ENCODE results near the gene CR1L.
"Not testable (repeated sequence)": the region's sequence is repeated elsewhere in the genome, so short reads cannot be mapped to it uniquely, and the experiment has no call there.

The CR1L gene

DNA sequence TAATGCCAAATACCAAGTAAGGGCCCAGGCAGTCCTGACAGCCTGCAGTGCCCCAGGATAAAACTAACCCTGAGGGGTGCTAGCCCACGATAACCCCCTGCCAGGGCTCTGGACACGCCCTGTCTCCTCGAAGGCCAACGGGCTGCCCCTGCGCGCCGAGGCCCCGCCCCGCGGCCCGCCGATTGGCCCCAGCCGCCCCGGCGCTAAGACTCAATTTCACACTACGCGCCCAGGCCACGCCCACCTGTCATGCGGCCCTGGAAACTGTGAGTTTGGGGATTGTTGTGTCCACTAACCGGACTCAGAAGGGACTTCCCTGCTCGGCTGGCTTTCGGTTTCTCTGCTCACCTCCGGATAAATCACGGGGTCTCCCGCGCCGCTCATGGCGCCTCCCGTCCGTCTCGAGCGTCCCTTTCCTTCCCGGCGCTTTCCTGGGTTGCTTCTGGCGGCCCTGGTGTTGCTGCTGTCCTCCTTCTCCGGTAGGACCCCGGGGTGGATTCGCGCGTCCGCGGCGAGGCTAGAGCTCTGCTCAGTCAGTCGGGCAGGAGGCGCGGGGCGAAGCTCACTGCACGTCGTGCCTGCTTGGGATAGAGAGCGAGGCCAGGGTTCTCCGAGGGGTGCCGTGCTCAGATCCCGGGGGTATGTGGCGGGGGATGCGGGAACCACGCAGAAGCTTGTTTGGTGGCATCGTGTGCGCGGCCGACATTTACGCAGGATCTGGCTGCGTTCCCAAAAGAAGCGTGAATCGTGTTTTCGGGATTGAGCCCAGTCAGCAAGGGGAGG, at the start of gene CR1L:
TSS of gene CR1L (plus strand) at position 282 of the 783 bp plus-strand sequence. CDS start at position 383, 101 bp downstream.
- peak; percentile 28 to 35 for DNase-seq (ENCODE audit: low read depth in 2 of 2)

DNA sequence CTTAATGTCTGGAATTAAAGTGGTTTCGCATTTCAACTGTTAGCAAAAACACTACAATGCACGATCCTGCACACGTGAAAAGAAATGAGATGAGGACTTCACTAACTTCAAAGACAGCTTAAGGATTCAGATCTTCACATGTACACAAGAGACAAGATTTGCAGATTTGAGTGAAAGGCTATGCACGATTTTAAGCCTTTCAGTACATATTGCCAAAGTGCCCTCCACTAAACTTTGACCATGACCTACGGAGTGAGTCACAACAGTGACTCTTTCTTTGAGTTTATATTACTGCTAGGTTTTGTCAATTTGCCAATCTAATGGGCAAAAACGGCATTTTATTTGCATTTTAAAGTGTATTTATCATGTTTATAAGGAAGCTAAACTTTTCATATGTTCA, 41.2 kb upstream of the CR1L start:
- no peak for DNase-seq (ENCODE audit: low read depth in 2 of 2)

DNA sequence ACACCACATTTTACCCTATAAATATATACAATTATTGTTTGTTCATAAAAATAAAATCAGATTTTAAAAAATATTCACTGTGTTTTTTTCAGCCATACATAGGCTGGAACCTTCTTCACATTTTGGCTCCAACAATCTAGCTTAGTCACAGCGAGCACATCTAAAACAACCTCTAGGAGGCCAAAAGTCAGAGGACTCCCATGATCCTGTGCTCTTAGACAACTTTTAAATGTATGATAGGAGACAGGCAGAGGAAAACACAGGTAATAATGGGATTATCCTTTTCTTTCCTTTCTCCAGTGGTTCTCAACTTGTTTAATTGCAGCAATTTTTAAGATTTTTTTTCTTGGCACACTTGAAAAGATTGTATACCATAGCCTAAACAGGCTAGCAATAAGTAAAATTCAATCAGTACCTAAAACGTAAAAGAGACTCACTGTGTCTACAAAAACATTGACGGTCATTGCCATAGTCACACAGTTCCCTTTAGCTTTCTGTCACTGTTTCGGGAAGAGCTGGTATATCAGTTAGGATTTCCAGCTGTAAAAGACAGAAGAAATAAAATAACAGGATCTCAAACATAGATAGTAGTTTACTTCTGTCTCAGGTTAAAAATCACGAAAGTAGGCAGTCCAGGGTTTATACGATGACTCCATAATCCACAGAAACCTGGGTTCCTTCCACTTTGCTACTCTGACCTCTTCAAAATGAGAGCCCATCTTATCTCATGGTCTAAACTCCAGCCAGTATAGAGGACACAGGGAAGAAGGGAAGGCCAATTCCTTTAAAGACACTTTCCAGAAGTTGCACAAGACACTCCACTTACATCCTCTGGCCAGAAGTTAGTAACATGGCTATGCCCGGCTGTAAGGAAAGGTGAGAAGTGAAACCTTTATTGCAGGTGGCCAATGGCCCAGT, 39.2 kb upstream of the CR1L start:
- DNase-seq (ENCODE audit: low read depth in 2 of 2), result no peak

DNA sequence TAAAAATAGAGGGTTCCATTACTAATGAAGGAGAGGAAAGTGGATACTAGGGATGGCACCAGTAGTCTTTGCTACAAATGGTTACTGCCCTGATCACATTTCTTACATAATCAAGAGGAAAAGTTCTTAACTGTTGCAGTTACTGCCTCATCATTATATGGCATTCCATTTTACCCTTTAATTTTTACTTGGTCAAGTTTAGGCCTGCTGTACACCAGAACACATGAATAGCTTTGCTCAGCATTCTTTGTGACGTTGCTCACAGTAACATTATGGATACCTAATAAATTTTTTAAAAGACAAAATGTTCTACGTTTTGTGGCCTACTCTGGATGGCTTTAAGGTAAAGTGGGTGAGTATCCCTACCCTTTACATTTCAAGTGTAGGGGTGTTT, 38.6 kb upstream of the CR1L start:
- no peak for DNase-seq (ENCODE audit: low read depth in 2 of 2)

DNA sequence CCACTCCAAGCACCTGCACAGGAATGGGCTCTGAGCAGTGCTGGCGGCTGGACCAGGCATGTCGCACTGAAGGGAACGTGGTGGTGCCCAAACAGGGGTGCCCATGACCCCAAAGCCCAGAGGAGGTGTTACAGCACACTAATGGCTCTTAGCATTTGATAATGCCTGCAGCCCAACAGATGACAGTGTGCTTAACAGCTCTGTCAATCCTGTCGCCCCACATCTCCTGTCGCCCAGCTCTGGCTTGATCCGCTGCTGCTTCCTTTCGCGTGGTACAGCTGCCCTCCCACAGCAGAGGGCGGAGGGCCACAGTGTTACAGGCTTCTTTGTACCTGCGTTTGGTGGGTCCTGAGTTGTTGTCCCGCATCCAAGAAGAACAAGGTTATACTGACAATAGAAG, 32.2 kb upstream of the CR1L start:
- no peak for DNase-seq (ENCODE audit: low read depth in 2 of 2)

DNA sequence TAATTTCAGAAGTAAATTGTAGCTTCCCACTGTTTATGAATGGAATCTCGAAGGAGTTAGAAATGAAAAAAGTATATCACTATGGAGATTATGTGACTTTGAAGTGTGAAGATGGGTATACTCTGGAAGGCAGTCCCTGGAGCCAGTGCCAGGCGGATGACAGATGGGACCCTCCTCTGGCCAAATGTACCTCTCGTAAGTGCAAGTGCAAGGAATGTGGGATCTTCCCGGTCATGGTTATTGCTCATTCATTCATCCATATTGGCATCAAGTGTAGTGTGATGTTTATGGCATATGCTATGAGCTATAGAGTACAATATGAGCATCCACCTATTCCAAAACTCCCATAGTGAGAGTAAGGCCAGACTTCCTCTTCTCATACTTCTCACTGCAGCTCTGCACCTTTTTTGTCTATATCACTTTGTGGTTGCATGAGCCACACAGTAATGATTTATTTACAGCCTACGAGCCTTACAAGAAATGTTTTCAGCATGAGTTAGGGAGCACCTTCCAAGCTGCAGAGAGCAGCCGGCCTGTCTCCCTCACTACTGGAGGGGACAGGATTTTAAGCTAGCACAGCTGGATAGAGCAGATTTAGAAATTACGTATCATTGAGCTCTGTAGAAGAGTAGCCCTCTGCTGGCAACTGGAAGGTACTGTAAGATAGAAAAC, 24.9 kb upstream of the CR1L start:
- no peak for DNase-seq (ENCODE audit: low read depth in 2 of 2)

DNA sequence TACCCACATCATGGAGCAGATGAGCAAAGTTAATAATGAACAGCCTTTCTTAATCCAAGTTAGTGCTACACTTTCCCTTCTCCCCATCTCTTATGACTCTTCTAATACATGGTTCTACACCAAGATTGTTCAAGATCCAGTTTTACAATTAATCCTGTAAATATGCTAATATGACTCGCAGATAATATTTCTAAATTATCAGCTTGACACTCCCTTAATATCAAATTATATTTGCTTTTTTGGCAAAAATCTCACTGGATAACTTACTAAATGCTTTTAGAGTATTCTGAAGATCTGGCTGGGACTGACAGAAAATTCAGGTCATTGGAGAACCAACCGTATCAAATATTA, 24.4 kb upstream of the CR1L start:
- no peak for DNase-seq (ENCODE audit: low read depth in 2 of 2)

DNA sequence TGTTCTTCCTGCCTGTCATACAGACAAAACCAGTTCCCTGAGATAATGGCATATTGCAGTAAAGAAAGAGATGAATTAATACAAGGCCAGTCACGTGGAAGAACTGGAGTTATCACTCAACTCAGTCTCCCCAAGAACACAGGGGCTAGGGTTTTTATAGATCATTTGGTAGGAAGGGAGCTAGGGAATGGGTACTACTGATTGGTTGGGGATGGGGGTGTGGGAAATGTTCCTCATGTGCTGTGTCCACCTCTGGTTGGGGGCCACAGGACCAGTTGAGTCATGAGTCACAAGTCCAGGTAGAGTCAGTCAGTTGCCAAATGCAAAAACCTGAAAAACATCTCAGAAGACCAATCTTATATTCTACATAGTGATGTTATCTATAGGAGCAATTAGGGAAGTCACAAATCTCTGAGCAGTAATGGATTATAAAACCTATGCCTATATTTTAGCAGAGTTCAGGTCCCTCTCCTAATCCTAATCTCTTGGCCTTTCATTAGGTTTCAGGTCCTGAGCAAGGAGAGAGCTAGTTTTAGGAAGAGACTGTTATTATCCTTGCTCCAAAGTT, 19.3 kb upstream of the CR1L start:
- not testable (repeated sequence) for DNase-seq (ENCODE audit: low read depth in 2 of 2)

DNA sequence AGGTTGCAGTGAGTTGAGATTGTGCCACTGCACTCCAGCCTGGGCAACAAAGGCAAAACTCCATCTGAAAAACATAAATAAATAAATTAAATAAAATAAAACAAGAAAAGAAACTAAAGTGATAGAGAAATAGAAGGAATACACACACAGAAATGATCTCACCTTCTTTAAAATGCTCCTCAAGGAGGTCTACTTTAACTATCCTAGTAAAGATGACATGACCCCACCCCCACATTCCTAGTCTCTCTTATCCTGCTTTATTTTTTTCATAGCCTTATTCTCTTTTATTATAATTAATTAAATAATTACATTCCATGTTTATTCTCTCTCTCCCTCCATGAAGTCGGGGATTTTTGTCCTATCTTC, 18.0 kb upstream of the CR1L start:
- DNase-seq (ENCODE audit: low read depth in 2 of 2), result no peak

DNA sequence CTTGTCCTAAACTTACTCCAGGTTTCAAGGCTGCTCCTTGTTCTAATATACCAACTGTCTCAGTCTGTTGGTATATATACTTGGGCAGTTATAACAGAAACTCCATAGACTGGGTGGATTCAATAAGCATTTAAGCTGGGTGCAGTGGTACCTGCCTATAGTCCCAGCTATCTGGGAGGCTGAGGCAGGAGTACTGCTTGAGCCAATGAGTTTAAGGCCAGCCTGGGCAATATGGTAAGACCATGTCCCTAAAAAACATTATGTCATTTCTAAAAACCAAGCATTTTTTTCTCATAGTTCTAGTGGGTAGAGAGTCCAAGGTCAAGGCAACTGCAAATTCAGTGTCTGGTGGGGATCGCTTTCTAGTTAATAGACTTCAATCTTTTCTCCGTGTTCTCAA, 17.4 kb upstream of the CR1L start:
- DNase-seq (ENCODE audit: low read depth in 2 of 2), result no peak

DNA sequence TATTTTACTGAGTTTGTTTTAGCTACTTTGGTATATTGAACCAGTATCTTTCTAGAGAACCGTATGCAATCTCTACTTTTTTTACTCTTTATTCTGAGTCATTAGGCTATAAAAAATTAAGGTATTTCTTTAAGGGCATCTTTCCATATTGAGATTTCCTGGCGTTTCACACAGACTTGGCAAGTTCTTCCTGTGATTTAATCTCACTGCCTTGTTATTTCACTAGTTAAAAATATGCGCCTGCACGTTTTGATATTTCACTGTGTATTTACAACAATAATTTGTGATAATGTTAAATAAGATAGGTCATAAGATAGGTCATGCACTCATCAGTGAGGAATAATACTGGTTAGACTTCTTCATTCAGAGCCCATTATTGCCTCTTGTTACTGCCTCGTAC, 16.2 kb upstream of the CR1L start:
- no peak for DNase-seq (ENCODE audit: low read depth in 2 of 2)

DNA sequence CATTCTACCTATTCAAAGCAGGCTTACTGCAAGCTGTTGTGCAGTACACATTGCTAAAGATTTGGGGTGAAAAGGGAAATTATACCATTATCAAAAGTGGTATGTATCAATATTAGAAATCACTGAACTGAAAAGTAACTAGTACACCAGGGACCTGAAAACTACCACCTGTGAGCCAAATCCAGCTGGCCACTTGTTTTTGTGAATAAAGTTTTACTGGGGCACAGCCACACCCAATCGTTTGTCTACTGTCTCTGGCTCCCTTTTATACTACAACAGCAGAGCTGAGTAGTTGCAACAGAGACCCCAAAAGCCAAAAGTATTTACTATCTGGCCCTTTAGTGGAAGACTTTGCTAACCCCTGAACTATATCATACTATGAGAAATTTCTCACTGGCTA, 13.8 kb upstream of the CR1L start:
- no peak for DNase-seq (ENCODE audit: low read depth in 2 of 2)

DNA sequence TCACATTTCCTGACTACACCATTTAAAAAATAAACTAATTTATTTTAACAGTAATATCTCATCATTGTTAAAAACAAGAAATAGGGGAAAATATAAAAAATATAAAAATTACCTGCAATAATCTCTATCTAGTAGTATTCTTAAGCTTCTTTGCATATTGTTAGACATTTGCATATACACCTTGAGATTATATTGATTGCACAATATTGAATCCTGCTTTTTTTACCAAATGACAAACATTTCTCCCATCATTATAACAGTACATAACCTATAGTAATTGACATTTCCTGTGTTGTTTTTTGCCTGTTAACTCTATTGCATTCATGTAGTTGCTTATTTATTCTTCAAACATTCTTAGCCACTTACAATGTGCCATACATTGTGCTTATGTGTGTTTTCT, 11.7 kb upstream of the CR1L start:
- DNase-seq (ENCODE audit: low read depth in 2 of 2), result no peak

DNA sequence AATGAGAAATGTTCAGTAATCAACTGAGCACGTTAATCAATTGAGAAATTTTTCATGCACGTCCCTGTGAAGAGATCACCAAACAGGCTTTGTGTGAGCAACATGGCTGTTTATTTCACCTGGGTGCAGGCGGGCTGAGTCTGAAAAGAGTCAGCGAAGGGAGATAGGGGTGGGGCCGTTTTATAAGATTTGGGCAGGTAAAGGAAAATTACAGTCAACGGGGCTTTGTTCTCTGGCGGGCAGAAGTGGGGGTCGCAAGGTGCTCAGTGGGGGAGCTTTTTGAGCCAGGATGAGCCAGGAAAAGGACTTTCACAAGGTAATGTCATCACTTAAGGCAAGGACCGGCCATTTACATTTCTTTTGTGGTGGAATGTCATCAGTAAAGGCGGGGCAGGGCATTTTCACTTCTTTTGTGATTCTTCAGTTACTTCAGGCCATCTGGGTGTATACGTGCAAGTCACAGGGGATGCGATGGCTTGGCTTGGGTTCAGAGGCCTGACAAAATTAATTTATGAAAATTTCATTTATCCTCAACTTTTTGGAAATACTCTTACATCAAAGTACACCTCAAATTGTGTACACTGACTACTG, 11.1 kb upstream of the CR1L start:
- DNase-seq (ENCODE audit: low read depth in 2 of 2), result not testable (repeated sequence)

DNA sequence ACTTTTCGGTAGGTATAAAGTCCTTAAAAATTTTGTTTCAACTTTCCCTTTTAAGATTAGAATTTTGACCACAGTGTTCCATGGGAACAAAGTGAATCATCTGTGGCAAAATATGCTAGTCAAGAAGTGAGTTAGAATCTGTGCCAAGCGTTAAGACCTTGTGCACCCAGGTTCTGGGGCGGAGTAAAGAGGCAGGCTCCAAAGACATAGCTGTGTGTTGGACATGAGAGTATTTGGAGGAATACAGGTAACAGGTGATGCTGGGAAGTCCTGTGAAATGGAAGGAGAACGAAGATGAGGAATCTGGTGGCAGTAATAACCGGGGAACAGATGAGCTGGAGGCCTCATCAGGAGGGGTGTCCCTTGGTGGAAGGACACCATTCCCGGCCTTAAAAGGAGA, 10.6 kb upstream of the CR1L start:
- DNase-seq (ENCODE audit: low read depth in 2 of 2), result not testable (repeated sequence)

DNA sequence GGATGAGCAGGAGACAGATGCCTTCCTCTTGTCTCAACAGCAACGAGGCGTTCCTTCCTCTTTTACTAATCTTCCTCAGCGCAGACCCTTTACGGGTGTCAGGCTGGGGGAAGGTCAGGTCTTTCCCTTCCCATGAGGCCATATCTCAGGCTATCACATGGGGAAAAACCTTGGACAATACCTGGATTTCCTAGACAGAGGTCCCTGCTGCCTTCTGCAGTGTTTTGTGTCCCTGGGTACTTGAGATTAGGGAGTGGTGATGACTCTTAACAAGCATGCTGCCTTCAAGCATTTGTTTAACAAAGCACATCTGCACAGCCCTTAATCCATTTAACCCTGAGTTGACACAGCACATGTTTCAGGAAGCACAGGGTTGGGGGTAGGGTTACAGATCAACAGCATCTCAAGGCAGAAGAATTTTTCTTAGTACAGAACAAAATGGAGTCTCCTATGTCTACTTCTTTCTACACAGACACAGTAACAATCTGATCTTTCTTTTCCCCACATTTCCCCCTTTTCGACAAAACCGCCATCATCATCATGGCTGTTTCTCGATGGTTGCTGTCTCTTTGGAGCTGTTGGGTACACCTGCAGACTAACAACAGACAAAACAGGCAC, 9.3 kb upstream of the CR1L start:
- DNase-seq (ENCODE audit: low read depth in 2 of 2), result not testable (repeated sequence)

DNA sequence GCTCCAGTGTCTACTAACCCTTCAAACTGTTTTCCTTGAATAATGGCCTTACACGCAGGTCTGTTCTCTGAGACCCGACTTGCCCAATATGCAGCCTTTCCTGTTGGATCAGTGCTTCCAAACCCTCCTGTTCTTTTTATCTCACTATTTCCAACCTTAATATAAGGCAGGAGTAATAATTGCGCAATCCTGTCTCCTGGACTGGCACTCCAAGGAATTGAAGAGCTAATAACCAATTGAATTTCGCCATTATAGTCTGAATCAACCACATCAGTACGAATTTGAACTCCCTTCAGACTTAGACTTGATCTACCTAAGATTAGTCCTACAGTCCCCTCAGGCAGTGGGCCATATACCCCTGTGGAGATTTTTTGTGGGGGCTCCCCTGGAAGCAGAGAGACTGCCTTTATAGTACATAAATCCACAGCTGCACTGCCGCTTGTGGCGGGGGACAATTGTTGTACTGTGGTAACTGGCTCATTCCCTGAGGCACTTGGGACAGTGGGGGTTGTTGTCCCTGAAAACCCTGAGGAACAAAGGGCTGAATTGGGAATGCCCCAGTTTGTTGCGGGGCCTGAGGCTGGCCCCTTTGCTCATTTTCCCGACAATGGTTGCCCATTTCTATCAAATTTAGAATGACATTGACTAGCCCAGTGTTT, 6.3 kb upstream of the CR1L start:
- not testable (repeated sequence) for DNase-seq (ENCODE audit: low read depth in 2 of 2)

DNA sequence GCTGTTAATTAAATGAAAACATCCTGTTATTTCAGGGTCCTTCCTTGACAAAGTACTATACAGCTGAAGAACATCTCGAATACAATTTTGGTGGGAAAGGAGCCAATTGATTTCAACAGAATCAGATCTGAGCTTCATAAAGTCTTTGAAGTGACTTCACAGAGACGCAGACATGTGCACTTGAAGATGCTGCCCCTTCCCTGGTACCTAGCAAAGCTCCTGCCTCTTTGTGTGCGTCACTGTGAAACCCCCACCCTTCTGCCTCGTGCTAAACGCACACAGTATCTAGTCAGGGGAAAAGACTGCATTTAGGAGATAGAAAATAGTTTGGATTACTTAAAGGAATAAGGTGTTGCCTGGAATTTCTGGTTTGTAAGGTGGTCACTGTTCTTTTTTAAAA, 5.6 kb upstream of the CR1L start:
- DNase-seq (ENCODE audit: low read depth in 2 of 2), result not testable (repeated sequence)

DNA sequence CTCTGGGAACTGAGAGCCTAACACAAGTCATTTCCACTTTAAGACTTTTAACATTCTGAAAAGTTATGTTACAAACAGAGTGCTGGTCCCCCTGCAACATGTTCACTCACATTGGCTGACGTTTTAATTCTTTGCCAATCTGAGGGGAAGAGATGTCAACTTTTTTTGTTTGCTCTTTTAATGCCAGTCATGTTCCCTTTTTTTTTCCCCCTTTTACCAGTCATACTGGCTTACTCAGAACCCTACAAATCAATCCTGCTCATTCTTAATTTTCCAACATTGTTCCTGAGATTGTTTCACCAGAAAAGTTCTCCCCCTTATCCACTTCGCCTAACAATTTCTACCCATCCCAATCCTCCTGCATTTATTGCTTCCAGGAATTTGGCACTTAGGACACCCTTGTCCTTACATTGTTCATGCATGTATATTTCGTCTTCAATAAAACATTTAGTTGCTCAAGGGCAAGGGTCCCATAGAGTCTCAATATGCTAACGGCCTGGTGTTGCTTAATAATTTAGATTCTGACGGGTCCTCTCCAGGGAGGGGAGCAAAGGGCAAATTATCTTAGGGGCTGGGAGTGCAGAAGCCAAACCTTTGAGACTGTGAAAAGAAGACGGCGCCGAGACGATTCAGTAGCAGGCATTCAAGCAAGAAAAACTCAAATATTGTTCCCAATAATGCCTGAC, 624 bp upstream of the CR1L start:
- DNase-seq (ENCODE audit: low read depth in 2 of 2), result no peak

DNA sequence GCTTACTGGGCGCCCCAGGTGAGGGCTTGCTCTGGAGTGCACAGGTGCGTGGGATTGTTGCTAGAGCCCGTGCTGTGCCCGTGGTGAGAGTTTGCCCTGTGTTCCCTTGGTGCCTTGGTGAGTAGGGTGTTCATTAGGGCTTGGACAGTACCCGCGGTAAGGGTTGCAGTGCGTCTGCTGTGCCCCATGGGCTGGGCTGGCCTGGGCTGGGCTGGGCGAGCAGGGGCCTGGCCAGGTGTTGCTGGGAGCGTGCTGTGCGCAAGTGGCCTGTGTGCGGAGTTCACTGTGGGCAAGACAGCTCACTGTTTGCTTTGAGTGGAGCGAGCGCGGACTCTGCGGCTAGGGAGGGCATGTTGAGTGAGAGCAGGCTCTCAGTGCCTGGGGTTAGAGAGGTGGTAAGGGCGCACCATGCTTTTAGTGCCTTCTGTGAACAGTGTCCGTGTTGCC, 725 bp downstream of the CR1L start:
- no peak for DNase-seq (ENCODE audit: low read depth in 2 of 2)
